Regular cardiac myocyte (primary cell): Measurements from ENCODE around the gene WT1. TPM values are rescaled to one million over a fixed set of nuclear protein-coding genes. Genes with fewer than 3 reads are reported as not detected.

ENCODE experiments used
- total RNA-seq: library from RNA; depleted of rRNA; stranded (reverse); fragments of >200 nt; gene quantifications from 2 replicates; pipeline ENCODE4 v1.2.3, GENCODE V29; 2014

The WT1 gene
- total RNA-seq, result 0.28 and 0.38 TPM in 2 replicates

GRCh38 chr11:32435511-32435941 lies at the start of gene WT1:
Gene WT1, minus strand, starts transcription at chr11:32435539.

Other genes starting within 250 kb of the WT1 start
- gene EIF3M, start 148.3 kb upstream of the WT1 start, total RNA-seq, result 653 and 668 TPM in 2 replicates